Measurements from ENCODE around the gene EHD2. TPM values are rescaled to one million over a fixed set of nuclear protein-coding genes. Genes with fewer than 3 reads are reported as not detected.
"Not testable (repeated sequence)": the region's sequence is repeated elsewhere in the genome, so short reads cannot be mapped to it uniquely, and the experiment has no call there.

Gene EHD2
- total RNA-seq, 4 donors from 2014 or later, result 48.5 to 84.7 (median 70.5) TPM

GRCh38 chr19:47766670-47767069 lies 53.4 kb downstream of the EHD2 start:
- 77% methylated on average over 7 of the region's 7 CpGs for WGBS
- no peak for DNase-seq (ENCODE audit: low spot score in 2 of 2)
- Histone ChIP-seq H3K36me3 (no peaks in the 10 kb centered on the region), H3K4me1 (no peaks in the 10 kb centered on the region), H3K27me3 (no peaks in the 10 kb centered on the region), H3K4me3 (no peak overlapping the region), H3K27ac (no peak overlapping the region), H3K9me3 (no peaks in the 10 kb centered on the region)
- TF ChIP-seq EP300 (IDR thresholded peaks at IDR 0.05) (no peak), CTCF (IDR thresholded peaks at IDR 0.05) (no peak), POLR2AphosphoS5 (IDR thresholded peaks at IDR 0.05) (no peak), POLR2A (IDR thresholded peaks at IDR 0.05) (no peak)

- no peak for DNase-seq (ENCODE audit: low spot score in 2 of 2)
- Histone ChIP-seq H3K9me3 (no peaks in the 10 kb centered on the region), H3K27me3 (no peaks in the 10 kb centered on the region), H3K36me3 (no peaks in the 10 kb centered on the region), H3K4me1 (no peaks in the 10 kb centered on the region), H3K4me3 (no peak overlapping the region), H3K27ac (no peak overlapping the region)
- TF ChIP-seq CTCF (IDR thresholded peaks at IDR 0.05), result no peak
- no peak for TF ChIP-seq POLR2AphosphoS5 (IDR thresholded peaks at IDR 0.05)
- WGBS, result 92% methylated on average over 2 of the region's 2 CpGs
Observed at GRCh38 chr19:47767349-47767748, 54.1 kb downstream of the EHD2 start.

- TF ChIP-seq POLR2AphosphoS5 (IDR thresholded peaks at IDR 0.05) (no peak), CTCF (IDR thresholded peaks at IDR 0.05) (no peak), POLR2A (IDR thresholded peaks at IDR 0.05) (no peak), EP300 (IDR thresholded peaks at IDR 0.05) (no peak)
- Histone ChIP-seq H3K4me3 (no peak overlapping the region), H3K27me3 (no peaks in the 10 kb centered on the region), H3K4me1 (no peaks in the 10 kb centered on the region), H3K27ac (no peak overlapping the region), H3K9me3 (no peaks in the 10 kb centered on the region), H3K36me3 (no peaks in the 10 kb centered on the region)
- no peak for DNase-seq (ENCODE audit: low spot score in 2 of 2)
- 83% methylated on average over 2 of the region's 2 CpGs for WGBS
Observed at GRCh38 chr19:47768604-47769003, 55.4 kb downstream of the EHD2 start.

GRCh38 chr19:47769534-47769933 lies 56.3 kb downstream of the EHD2 start:
- DNase-seq (ENCODE audit: low spot score in 2 of 2), result no peak
- Histone ChIP-seq H3K4me1 (no peaks in the 10 kb centered on the region), H3K27me3 (no peaks in the 10 kb centered on the region), H3K9me3 (no peaks in the 10 kb centered on the region), H3K4me3 (no peak overlapping the region), H3K36me3 (no peaks in the 10 kb centered on the region), H3K27ac (no peak overlapping the region)
- WGBS, result 95% methylated on average over 3 of the region's 3 CpGs
- TF ChIP-seq CTCF (IDR thresholded peaks at IDR 0.05) (no peak), POLR2A (IDR thresholded peaks at IDR 0.05) (no peak), EP300 (IDR thresholded peaks at IDR 0.05) (no peak), POLR2AphosphoS5 (IDR thresholded peaks at IDR 0.05) (no peak)

GRCh38 chr19:47771291-47771690 lies 58.1 kb downstream of the EHD2 start:
- 82% methylated on average over 6 of the region's 6 CpGs for WGBS
- H3K4me3 ChIP-seq; H3K27ac ChIP-seq; H3K4me1 ChIP-seq; H3K27me3 ChIP-seq; H3K36me3 ChIP-seq; H3K9me3 ChIP-seq; DNase-seq (ENCODE audit: low spot score in 2 of 2): not testable (repeated sequence)

GRCh38 chr19:47776568-47776967 lies 63.3 kb downstream of the EHD2 start:
- no peak for DNase-seq (ENCODE audit: low spot score in 2 of 2)
- no peak overlapping the region for H3K4me3 ChIP-seq
- 47% methylated on average over 4 of the region's 4 CpGs for WGBS
- no peaks in the 10 kb centered on the region for H3K9me3 ChIP-seq
- no peaks in the 10 kb centered on the region for H3K27me3 ChIP-seq
- peaks cover 9% of the 10 kb centered on the region for H3K36me3 ChIP-seq
- TF ChIP-seq CTCF (IDR thresholded peaks at IDR 0.05), result no peak
- no peak for TF ChIP-seq POLR2A (IDR thresholded peaks at IDR 0.05)
- H3K27ac ChIP-seq, result peak overlapping the region; percentile 97
- peaks cover 45% of the 10 kb centered on the region for H3K4me1 ChIP-seq

- not testable (repeated sequence) for H3K9me3 ChIP-seq; DNase-seq (ENCODE audit: low spot score in 2 of 2); H3K27me3 ChIP-seq
- peaks cover 14% of the 10 kb centered on the region for H3K36me3 ChIP-seq
- peaks cover 54% of the 10 kb centered on the region for H3K4me1 ChIP-seq
- H3K27ac ChIP-seq, result peak overlapping the region; percentile 97
- 62% methylated on average over 23 of the region's 23 CpGs for WGBS
- peak overlapping the region; percentile 87 for H3K4me3 ChIP-seq
Observed at GRCh38 chr19:47777245-47778048, 64.2 kb downstream of the EHD2 start.

All from suprapubic skin (tissue), 4 donors.